GM19324 (cell line): ENCODE measurements around the gene GABRR2.

Experiments used
- ATAC-seq: cut with Tn5 transposase; IDR thresholded peaks from one replicate; pipeline ENCODE4 v1.9.1; 2021; ENCODE audit warnings: mild to moderate bottlenecking, moderate library complexity; ENCODE audit not compliant: unreplicated experiment, low FRiP score

The GABRR2 gene

GRCh38 chr6:89217299-89217910 lies 97.7 kb downstream of the GABRR2 start, which contains the start of gene GABRR1:
Gene GABRR1 (minus strand): TSS chr6:89217358. CDS start chr6:89217322, 36 bp downstream.
- ATAC-seq, result no peak

- ATAC-seq, result no peak
Measured at GRCh38 chr6:89216411-89216810, 98.7 kb downstream of the GABRR2 start.

DNA sequence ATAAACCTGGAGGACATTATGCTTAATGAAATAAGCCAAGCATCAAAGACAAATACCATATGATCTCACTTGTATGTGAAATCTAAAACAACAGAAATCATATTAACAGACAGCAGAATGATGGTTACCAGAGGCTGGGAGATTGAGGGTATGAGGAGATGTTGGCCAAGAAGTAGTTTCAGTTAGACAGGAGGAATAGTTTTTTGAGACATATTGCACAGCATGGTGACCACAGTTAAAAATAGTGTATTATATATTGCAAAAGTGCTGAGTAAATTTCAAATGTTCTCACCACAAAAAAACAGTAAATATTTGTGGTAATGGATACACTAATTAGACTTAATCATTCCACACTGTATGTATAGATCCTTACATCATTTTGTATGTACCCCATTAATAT lies 99.7 kb downstream of the GABRR2 start:
- no peak for ATAC-seq

DNA sequence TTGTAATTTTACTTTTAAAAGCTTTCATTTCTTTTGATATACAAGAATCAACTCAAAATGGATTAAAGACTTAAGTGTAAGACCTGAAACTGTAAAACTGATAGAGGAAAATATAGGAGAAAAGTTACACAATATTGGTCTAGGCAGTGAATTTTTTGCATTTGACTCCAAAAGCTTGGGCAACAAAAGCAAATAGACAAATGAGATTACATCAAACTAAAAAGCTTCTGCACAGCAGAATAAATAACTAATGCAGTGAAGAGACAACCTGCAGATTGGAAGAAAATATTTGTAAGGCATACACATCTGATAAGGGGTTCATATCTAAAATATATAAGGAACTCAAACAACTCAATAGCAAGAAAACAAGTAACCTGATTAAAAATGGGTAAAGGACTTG lies 100.9 kb downstream of the GABRR2 start:
- ATAC-seq, result no peak

DNA sequence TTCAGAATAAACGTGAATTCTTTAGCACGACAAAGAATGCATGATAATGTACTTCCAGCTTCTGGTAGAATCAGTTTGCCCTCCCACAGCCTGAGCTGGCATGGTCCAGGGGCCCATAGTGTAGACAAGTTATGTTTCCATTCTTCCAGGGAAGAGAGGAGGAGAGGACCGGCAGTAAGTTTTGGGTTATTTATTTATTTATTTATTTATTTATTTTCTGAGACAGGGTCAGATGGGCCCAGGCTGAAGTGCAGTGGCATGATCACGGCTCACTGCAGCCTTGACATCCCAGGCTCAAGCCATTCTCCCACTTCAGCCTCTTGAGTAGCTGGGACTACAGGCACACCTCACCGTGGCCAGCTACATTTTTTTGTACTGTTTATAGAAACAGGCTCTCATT lies 102.6 kb downstream of the GABRR2 start:
- ATAC-seq, result no peak

DNA sequence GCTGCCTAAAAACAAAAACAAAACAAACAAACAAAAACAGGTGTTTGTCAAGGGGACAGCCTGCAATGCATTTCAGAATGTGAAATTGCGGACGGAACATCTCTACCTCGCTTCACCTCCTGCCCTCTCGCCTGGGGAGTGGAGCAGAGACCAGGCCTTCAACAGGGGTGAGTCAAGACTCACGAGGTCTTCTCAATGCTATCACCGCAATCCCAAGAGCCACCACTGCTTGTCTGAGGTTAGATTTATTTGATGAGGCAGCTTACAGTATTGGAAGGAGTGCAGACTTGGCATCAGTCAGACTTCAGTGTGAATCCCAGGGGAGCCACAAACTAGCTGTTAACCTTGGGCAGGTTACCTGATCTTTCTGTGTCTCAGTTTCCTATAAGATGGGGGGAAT lies 105.6 kb downstream of the GABRR2 start:
- ATAC-seq, result no peak

GRCh38 chr6:89208551-89208950 lies 106.5 kb downstream of the GABRR2 start:
- ATAC-seq, result no peak
